ENCODE results near the gene CARD9. TPM values are rescaled to one million over a fixed set of nuclear protein-coding genes. Genes with fewer than 3 reads are reported as not detected.

The CARD9 gene
- total RNA-seq, 1 experiment from 2014 or later, result 1.2 TPM

- peak; percentile 81 for TF ChIP-seq CTCF (IDR thresholded peaks at IDR 0.05; ENCODE audit: unreplicated experiment)
- Mint-ChIP-seq H3K4me1 (ENCODE audit: low read depth, unreplicated experiment) (no peaks in the 10 kb centered on the region), H3K27me3 (ENCODE audit: unreplicated experiment) (no peaks in the 10 kb centered on the region), H3K4me3 (ENCODE audit: low read depth, unreplicated experiment) (no peak overlapping the region), H3K9me3 (ENCODE audit: low read depth, unreplicated experiment) (no peaks in the 10 kb centered on the region), H3K27ac (ENCODE audit: unreplicated experiment) (no peak overlapping the region), H3K36me3 (ENCODE audit: insufficient read depth, unreplicated experiment) (no peaks in the 10 kb centered on the region)
- peak; percentile 82 for DNase-seq
- no TSS peak for BruUV-seq (replicated peaks)
- intact Hi-C loops (cut with micrococcal nuclease; ENCODE audit: unreplicated experiment), result loop anchor here (2.0 kb wide), 1 partner anchor 33 kb away; the partner anchor contains the start of gene CARD9
- CTCF ChIA-PET, result no interaction called here
These were observed 34.1 kb downstream of the CARD9 start for GRCh38 chr9:136339173-136339957.

GRCh38 chr9:136338511-136338910 is 35.0 kb downstream of the CARD9 start:
- Mint-ChIP-seq H3K27ac (ENCODE audit: unreplicated experiment) (no peak overlapping the region), H3K4me3 (ENCODE audit: low read depth, unreplicated experiment) (no peak overlapping the region), H3K4me1 (ENCODE audit: low read depth, unreplicated experiment) (no peaks in the 10 kb centered on the region), H3K9me3 (ENCODE audit: low read depth, unreplicated experiment) (no peaks in the 10 kb centered on the region), H3K36me3 (ENCODE audit: insufficient read depth, unreplicated experiment) (no peaks in the 10 kb centered on the region), H3K27me3 (ENCODE audit: unreplicated experiment) (no peaks in the 10 kb centered on the region)
- no peak for TF ChIP-seq CTCF (IDR thresholded peaks at IDR 0.05; ENCODE audit: unreplicated experiment)
- CTCF ChIA-PET, result no interaction called here
- intact Hi-C loops (cut with micrococcal nuclease; ENCODE audit: unreplicated experiment), result loop anchor here (2.0 kb wide), 1 partner anchor 34 kb away; the partner anchor contains the start of gene CARD9
- DNase-seq, result no peak
- BruUV-seq (replicated peaks), result no TSS peak

- BruUV-seq (replicated peaks), result no TSS peak
- no peaks in the 10 kb centered on the region for H3K9me3 Mint-ChIP-seq (ENCODE audit: low read depth, unreplicated experiment)
- no peaks in the 10 kb centered on the region for H3K4me1 Mint-ChIP-seq (ENCODE audit: low read depth, unreplicated experiment)
- CTCF ChIA-PET, result interaction anchor here (1.1 kb wide), 1 partner anchor 8 kb away, joined by 3 read pairs; no protein-coding TSS in a partner anchor
- no peaks in the 10 kb centered on the region for H3K27me3 Mint-ChIP-seq (ENCODE audit: unreplicated experiment)
- intact Hi-C loops (cut with micrococcal nuclease; ENCODE audit: unreplicated experiment), result loop anchor here (2.0 kb wide), 1 partner anchor 35 kb away; the partner anchor contains the start of gene CARD9
- no peak overlapping the region for H3K27ac Mint-ChIP-seq (ENCODE audit: unreplicated experiment)
- TF ChIP-seq CTCF (IDR thresholded peaks at IDR 0.05; ENCODE audit: unreplicated experiment), result no peak
- DNase-seq, result no peak
- H3K4me3 Mint-ChIP-seq (ENCODE audit: low read depth, unreplicated experiment), result no peak overlapping the region
- H3K36me3 Mint-ChIP-seq (ENCODE audit: insufficient read depth, unreplicated experiment), result no peaks in the 10 kb centered on the region
These were observed 35.8 kb downstream of the CARD9 start for GRCh38 chr9:136337416-136338395.

- CTCF ChIA-PET, result interaction anchor here (1.1 kb wide), 1 partner anchor 9 kb away, joined by 3 read pairs; no protein-coding TSS in a partner anchor
These were observed 36.6 kb downstream of the CARD9 start for GRCh38 chr9:136336881-136337280.

More at GRCh38 chr9:136336881-136337280, 36.6 kb downstream of the CARD9 start:
- no peaks in the 10 kb centered on the region for H3K36me3 Mint-ChIP-seq (ENCODE audit: insufficient read depth, unreplicated experiment)
- H3K9me3 Mint-ChIP-seq (ENCODE audit: low read depth, unreplicated experiment), result no peaks in the 10 kb centered on the region
- H3K27ac Mint-ChIP-seq (ENCODE audit: unreplicated experiment), result no peak overlapping the region
- no peak for DNase-seq
- H3K4me1 Mint-ChIP-seq (ENCODE audit: low read depth, unreplicated experiment), result no peaks in the 10 kb centered on the region
- H3K4me3 Mint-ChIP-seq (ENCODE audit: low read depth, unreplicated experiment), result no peak overlapping the region
- no peaks in the 10 kb centered on the region for H3K27me3 Mint-ChIP-seq (ENCODE audit: unreplicated experiment)
- BruUV-seq (replicated peaks), result no TSS peak
- no peak for TF ChIP-seq CTCF (IDR thresholded peaks at IDR 0.05; ENCODE audit: unreplicated experiment)
- intact Hi-C loops (cut with micrococcal nuclease; ENCODE audit: unreplicated experiment), result no loop called here
